GM10266 (cell line): ENCODE data around the gene MAP1S.
A peak's percentile ranks its signal among the peaks of the same experiment; 100 is the strongest.

Experiments used
- DNase-seq: peaks from one replicate; pipeline ENCODE4 v3.0.0; 2012; ENCODE audit errors: extremely low spot score
- CTCF ChIP-seq: IDR thresholded peaks from 2 replicates; pipeline ENCODE4 v1.5.1; 2012; ENCODE audit warnings: mild to moderate bottlenecking, low read depth; ENCODE audit not compliant: control insufficient read depth, insufficient read depth; ENCODE audit errors: missing control alignments

Gene MAP1S

GRCh38 chr19:17679526-17680229, 39.6 kb upstream of the MAP1S start:
- no peak for TF ChIP-seq CTCF
- no peak for DNase-seq

- peak; percentile 85 for DNase-seq
- TF ChIP-seq CTCF: no peak
Measured at GRCh38 chr19:17680230-17680722, 39.0 kb upstream of the MAP1S start.

DNA sequence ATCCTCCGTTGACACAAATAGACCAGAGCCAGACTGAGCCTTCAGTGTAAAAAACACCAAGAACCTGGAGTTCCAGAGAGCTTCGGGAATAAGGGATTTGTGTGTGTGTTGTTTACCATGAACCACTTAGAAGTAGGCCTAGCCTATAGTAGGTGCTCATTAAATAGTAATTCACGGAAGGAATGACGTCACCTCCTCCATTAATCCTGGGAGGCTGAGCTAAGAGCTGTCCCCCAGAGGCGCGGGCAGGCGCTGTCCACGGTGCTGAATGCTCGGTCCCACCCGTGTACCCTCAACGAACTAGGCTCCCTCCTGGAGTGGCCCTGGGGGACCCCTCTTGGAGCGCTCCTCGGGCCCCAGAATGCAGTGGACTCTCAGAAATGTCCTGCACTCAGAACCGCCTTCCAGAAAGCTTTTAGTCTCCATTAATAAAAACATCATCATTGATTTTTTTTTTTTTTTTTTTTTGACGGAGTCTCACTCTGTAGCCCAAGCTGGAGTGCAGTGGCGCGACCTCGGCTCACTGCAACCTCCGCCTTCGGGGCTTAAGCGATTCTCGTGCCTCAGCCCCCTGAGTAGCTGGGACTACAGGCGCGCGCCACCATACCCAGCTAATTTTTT, 37.7 kb upstream of the MAP1S start:
- peak; percentile 76 for DNase-seq
- no peak for TF ChIP-seq CTCF

GRCh38 chr19:17682273-17682672, 37.0 kb upstream of the MAP1S start:
- DNase-seq: no peak
- no peak for TF ChIP-seq CTCF

- DNase-seq: no peak
- TF ChIP-seq CTCF: no peak
Measured at GRCh38 chr19:17683078-17683477, 36.2 kb upstream of the MAP1S start.

DNA sequence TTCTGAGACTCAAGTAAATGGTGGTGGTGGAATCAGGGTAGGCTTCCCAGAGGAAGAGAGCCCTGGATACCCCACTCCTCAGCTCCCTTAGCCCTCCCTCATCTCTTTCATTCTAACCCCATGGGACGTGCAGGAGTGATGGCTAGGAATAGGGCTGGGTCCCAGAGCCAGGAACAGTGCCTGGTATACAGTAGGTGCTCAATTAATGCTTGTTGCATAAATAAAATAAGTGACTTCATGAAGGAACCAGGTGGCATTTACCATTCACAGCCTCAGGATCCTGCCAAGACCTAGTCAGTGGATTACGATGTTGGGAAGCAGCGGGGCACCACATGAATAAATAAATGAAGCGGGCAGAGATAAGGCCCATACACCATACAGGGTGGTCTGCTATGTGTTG, 35.0 kb upstream of the MAP1S start:
- no peak for TF ChIP-seq CTCF
- DNase-seq: no peak

DNA sequence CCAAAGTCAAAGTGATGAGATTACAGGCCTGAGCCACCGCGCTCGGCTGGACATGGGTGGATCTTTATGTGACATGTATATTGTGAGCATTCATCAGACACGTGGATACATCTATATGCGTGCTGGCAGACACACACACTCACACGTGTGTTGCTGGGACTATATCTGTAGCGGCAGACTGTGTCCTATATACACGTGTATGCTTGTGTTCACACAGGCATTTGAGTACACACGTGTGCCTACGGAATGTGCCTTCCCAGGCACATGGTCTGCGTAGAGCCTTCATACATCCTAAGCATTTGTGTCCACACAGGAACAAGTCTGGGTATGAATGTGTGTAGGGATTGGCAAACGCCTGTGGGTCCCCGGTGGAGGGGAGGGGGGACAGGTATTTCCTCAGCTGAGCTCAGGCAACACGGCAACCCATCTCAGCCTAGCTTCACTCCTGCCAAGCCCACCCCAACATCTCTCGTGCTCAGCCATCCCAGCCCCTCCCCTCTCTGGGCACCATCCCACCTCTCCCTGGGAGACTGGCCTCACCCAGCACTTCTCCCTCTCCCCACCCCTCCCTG, 33.7 kb upstream of the MAP1S start:
- no peak for DNase-seq
- TF ChIP-seq CTCF: no peak
